Glutamatergic neuron (in vitro differentiated cells): ENCODE results near the gene MFSD6L. TPM values are rescaled to one million over a fixed set of nuclear protein-coding genes. Genes with fewer than 3 reads are reported as not detected.
A peak's percentile ranks its signal among the peaks of the same experiment; 100 is the strongest.

Experiments used
- DNase-seq: peaks from one replicate; pipeline ENCODE4 v3.0.0; 2022
- H3K27ac Mint-ChIP-seq: one replicate; pipeline ENCODE4 v1.8.0; 2020; ENCODE audit warnings: mild to moderate bottlenecking, mixed read lengths, inconsistent platforms; ENCODE audit not compliant: unreplicated experiment
- H3K27me3 Mint-ChIP-seq: one replicate; pipeline ENCODE4 v1.8.0; 2020; ENCODE audit warnings: mild to moderate bottlenecking, moderate library complexity, mixed read lengths, inconsistent platforms; ENCODE audit not compliant: unreplicated experiment
- H3K36me3 Mint-ChIP-seq: one replicate; pipeline ENCODE4 v1.8.0; 2020; ENCODE audit warnings: mild to moderate bottlenecking, mixed read lengths, inconsistent platforms; ENCODE audit not compliant: unreplicated experiment
- H3K4me1 Mint-ChIP-seq: one replicate; pipeline ENCODE4 v1.8.0; 2020; ENCODE audit warnings: mild to moderate bottlenecking, low read depth, mixed read lengths, inconsistent platforms; ENCODE audit not compliant: unreplicated experiment
- H3K4me3 Mint-ChIP-seq: one replicate; pipeline ENCODE4 v1.8.0; 2020; ENCODE audit warnings: mild to moderate bottlenecking, mixed read lengths, inconsistent platforms; ENCODE audit not compliant: unreplicated experiment
- H3K9me3 Mint-ChIP-seq: one replicate; pipeline ENCODE4 v1.8.0; 2020; ENCODE audit warnings: mild to moderate bottlenecking, moderate library complexity, mixed read lengths, inconsistent platforms; ENCODE audit not compliant: unreplicated experiment
- CTCF ChIP-seq: fragments of 200-600 bp; sonication (generic); IDR thresholded peaks from one replicate; pipeline ENCODE4 v1.5.0; 2021; ENCODE audit not compliant: partially characterized antibody, unreplicated experiment
- total RNA-seq: library from RNA; stranded (reverse); fragmentation: NEBNext Ultra II Directional; extraction: Animal tissue kit (Norgen Biotek cat#: 25700); gene quantifications from one replicate; pipeline ENCODE4 v1.2.1, GENCODE V29; 2021; ENCODE audit not compliant: unreplicated experiment

MFSD6L gene
- total RNA-seq, 1 donor from 2014 or later = not detected

- no peak for TF ChIP-seq CTCF
- H3K4me1 Mint-ChIP-seq = no peaks in the 10 kb centered on the region
- no peak for DNase-seq
- H3K9me3 Mint-ChIP-seq = peaks cover 2% of the 10 kb centered on the region
- peaks cover 3% of the 10 kb centered on the region for H3K36me3 Mint-ChIP-seq
- no peaks in the 10 kb centered on the region for H3K27me3 Mint-ChIP-seq
- no peak overlapping the region for H3K4me3 Mint-ChIP-seq
- H3K27ac Mint-ChIP-seq = no peak overlapping the region
These were observed 32.4 kb downstream of the MFSD6L start for GRCh38 chr17:8766731-8767130.

GRCh38 chr17:8762012-8762411, 37.2 kb downstream of the MFSD6L start:
- DNase-seq = no peak
- Mint-ChIP-seq H3K9me3 (peaks cover 5% of the 10 kb centered on the region), H3K27ac (no peak overlapping the region), H3K4me1 (no peaks in the 10 kb centered on the region), H3K4me3 (no peak overlapping the region), H3K36me3 (peaks cover 9% of the 10 kb centered on the region), H3K27me3 (peaks cover 2% of the 10 kb centered on the region)
- TF ChIP-seq CTCF = no peak

- Mint-ChIP-seq H3K36me3 (peaks cover 9% of the 10 kb centered on the region), H3K27ac (no peak within 1 kb of the TSS), H3K4me1 (no peaks in the 10 kb centered on the region), H3K27me3 (peaks cover 2% of the 10 kb centered on the region), H3K4me3 (no peak within 1 kb of the TSS), H3K9me3 (peaks cover 5% of the 10 kb centered on the region)
- TF ChIP-seq CTCF = no peak
- no peak for DNase-seq
These were observed 41.0 kb downstream of the MFSD6L start, which contains the start of gene SPDYE4 for GRCh38 chr17:8758137-8758596. TSS of gene SPDYE4 (minus strand) at chr17:8758546. CDS start at chr17:8758382, 164 bp downstream.

GRCh38 chr17:8757189-8757588, 42.0 kb downstream of the MFSD6L start:
- Mint-ChIP-seq H3K4me3 (no peak overlapping the region), H3K27me3 (peaks cover 2% of the 10 kb centered on the region), H3K36me3 (peaks cover 9% of the 10 kb centered on the region), H3K27ac (no peak overlapping the region), H3K9me3 (peaks cover 4% of the 10 kb centered on the region), H3K4me1 (no peaks in the 10 kb centered on the region)
- DNase-seq = no peak
- no peak for TF ChIP-seq CTCF

GRCh38 chr17:8755590-8756255, 43.4 kb downstream of the MFSD6L start:
- Mint-ChIP-seq H3K27me3 (peaks cover 2% of the 10 kb centered on the region), H3K4me1 (no peaks in the 10 kb centered on the region), H3K9me3 (peaks cover 4% of the 10 kb centered on the region)

More at GRCh38 chr17:8755590-8756255, 43.4 kb downstream of the MFSD6L start:
- Mint-ChIP-seq H3K36me3 (peaks cover 5% of the 10 kb centered on the region), H3K27ac (peak overlapping the region; percentile 11), H3K4me3 (no peak overlapping the region)
- DNase-seq = no peak
- TF ChIP-seq CTCF = no peak
